GM10266 (cell line): ENCODE data around the gene TBC1D14.

ENCODE experiments used
- DNase-seq: peaks from one replicate; pipeline ENCODE4 v3.0.0; 2012; ENCODE audit errors: extremely low spot score
- TF ChIP-seq, protein P1 (sequence below): IDR thresholded peaks from 2 replicates; pipeline ENCODE4 v1.5.1; 2012; ENCODE audit warnings: mild to moderate bottlenecking, low read depth; ENCODE audit not compliant: control insufficient read depth, insufficient read depth; ENCODE audit errors: missing control alignments

TBC1D14 gene

GRCh38 chr4:7024336-7024890, 114.8 kb downstream of the TBC1D14 start:
- TF ChIP-seq, protein P1, sequence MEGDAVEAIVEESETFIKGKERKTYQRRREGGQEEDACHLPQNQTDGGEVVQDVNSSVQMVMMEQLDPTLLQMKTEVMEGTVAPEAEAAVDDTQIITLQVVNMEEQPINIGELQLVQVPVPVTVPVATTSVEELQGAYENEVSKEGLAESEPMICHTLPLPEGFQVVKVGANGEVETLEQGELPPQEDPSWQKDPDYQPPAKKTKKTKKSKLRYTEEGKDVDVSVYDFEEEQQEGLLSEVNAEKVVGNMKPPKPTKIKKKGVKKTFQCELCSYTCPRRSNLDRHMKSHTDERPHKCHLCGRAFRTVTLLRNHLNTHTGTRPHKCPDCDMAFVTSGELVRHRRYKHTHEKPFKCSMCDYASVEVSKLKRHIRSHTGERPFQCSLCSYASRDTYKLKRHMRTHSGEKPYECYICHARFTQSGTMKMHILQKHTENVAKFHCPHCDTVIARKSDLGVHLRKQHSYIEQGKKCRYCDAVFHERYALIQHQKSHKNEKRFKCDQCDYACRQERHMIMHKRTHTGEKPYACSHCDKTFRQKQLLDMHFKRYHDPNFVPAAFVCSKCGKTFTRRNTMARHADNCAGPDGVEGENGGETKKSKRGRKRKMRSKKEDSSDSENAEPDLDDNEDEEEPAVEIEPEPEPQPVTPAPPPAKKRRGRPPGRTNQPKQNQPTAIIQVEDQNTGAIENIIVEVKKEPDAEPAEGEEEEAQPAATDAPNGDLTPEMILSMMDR = no peak
- no peak for DNase-seq

GRCh38 chr4:7025040-7025602, 115.5 kb downstream of the TBC1D14 start:
- DNase-seq = no peak
- TF ChIP-seq, protein P1 = no peak

DNA sequence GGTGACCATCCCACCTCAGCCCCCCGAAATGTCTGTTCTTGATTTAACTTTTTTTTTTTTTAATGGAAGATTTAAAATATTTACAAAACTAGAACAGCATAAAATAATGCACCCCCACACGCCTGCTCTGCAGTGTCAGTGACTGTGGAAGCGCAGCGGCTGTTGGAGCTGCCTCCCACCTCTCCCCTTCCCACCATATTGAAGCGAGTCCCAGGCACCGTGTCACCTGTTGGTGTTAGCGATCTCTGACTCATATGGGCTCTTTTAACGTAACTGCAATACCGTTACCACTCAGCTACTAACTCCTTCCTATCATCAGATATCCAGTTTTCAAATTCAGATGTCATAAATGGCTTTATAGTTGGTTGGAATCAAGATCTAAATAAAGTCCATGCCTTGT, 116.5 kb downstream of the TBC1D14 start:
- no peak for DNase-seq
- TF ChIP-seq, protein P1 = no peak

- TF ChIP-seq, protein P1 = no peak
- no peak for DNase-seq
These were observed 117.7 kb downstream of the TBC1D14 start for GRCh38 chr4:7027284-7027683.

DNA sequence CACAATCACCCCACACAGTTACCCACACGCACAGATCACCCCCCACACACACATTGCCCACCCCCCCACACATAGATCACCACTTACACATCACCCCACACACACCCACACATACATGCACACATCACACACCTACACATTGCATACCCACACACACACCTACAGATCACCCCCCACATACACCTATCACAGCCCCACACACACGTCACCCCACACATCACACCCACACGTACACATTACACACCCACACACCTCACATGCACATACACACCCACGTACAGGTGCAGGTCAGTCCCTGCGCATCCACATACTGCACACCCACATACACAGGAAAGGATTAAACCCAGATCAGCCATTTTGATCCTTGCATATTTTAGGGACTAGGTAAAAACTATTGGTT, 118.3 kb downstream of the TBC1D14 start:
- TF ChIP-seq, protein P1 = no peak
- DNase-seq = no peak

- DNase-seq = no peak
- TF ChIP-seq, protein P1 = no peak
These were observed 119.6 kb downstream of the TBC1D14 start for GRCh38 chr4:7029212-7029611.

DNA sequence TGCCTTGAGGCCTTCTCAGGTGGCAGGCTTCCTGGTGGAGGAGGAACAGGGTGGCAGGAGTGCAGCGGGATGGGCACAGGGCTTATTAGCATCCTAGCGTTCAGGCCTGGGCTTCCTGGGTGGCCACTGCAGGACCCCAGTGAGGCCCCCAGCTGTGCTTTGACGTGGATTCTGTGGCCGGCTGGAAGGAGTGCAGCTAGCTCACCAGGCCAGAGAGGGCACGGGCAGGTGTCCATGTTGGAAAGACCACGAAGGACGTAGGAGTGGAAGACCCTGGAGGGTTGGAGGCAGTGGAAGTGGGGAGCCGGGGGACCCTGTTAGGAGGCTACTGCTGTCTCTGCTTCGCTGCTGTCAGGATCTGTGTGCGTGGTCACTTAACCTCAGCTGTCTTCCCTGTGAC, 120.3 kb downstream of the TBC1D14 start:
- no peak for DNase-seq
- TF ChIP-seq, protein P1 = no peak
